Bronchial epithelial cell (primary cell): ENCODE results near the gene DCXR. TPM values are rescaled to one million over a fixed set of nuclear protein-coding genes. Genes with fewer than 3 reads are reported as not detected.

Experiments used
- DNase-seq: peaks from one replicate; pipeline ENCODE4 v3.0.0-alpha.2; 2010; ENCODE audit warnings: low read depth
- FAIRE-seq: peaks from 2 replicates; lab custom pipeline; 2011; peaks lifted over from hg19 to GRCh38; lab: Jason Lieb, UNC
- H3K27me3 ChIP-seq: 2 replicates; pipeline ENCODE4 v1.5.1; 2011; ENCODE audit warnings: low read length; ENCODE audit not compliant: control insufficient read depth, insufficient read depth
- H3K36me3 ChIP-seq: 2 replicates; pipeline ENCODE4 v1.5.1; 2011; ENCODE audit warnings: low read length; ENCODE audit not compliant: control insufficient read depth, insufficient read depth
- H3K4me3 ChIP-seq: 2 replicates; pipeline ENCODE4 v1.5.1; 2011; ENCODE audit warnings: mild to moderate bottlenecking, low read depth, low read length, control low read depth
- total RNA-seq: library from RNA; depleted of rRNA; stranded (reverse); fragments of >200 nt; gene quantifications from 2 replicates; pipeline ENCODE4 v1.2.1, GENCODE V29; 2014
- TF ChIP-seq, protein P1 (sequence below): IDR thresholded peaks from 2 replicates; pipeline ENCODE4 v1.5.1; 2011; ENCODE audit warnings: mild to moderate bottlenecking, moderate library complexity, low read length, control low read depth, inconsistent platforms; ENCODE audit not compliant: insufficient read depth, severe bottlenecking

The DCXR gene
- total RNA-seq, 1 donor from 2014 or later, result 87.9 TPM

DNA sequence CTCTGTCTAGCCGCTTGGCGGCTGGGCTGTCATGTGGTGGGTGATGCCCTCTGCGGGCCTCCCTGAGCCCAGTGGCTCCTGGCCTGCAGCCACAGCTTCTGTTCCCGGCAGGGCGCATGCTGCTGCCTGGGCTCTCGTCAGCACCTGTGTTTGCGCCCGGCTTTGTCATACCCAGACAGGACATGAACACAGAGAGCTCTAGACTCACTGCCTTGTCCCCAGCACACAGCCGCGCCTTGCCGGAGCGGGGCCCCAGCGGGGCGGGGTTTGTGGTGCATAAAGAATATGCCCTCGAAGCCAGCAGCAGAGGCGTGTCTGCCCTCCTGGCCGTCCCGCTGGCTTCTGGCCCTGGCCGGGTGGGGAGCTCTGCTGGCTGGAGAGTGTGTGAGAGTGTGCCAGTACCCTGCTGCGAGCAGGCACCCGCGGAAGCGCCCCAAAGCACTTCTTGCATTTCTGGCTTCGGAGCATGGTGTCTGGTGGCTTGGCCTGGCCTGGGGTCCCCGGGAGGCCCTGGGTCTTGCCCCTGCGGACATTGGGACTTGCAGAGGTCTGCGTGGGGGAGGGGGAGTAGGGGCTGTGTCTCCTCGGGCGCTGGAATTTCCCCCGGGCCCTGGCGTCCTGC lies 45.7 kb downstream of the DCXR start:
- H3K27me3 ChIP-seq, result no peaks in the 10 kb centered on the region
- H3K4me3 ChIP-seq, result no peak overlapping the region
- FAIRE-seq (peak; percentile 32), DNase-seq (peak; percentile 84)
- TF ChIP-seq, protein P1, sequence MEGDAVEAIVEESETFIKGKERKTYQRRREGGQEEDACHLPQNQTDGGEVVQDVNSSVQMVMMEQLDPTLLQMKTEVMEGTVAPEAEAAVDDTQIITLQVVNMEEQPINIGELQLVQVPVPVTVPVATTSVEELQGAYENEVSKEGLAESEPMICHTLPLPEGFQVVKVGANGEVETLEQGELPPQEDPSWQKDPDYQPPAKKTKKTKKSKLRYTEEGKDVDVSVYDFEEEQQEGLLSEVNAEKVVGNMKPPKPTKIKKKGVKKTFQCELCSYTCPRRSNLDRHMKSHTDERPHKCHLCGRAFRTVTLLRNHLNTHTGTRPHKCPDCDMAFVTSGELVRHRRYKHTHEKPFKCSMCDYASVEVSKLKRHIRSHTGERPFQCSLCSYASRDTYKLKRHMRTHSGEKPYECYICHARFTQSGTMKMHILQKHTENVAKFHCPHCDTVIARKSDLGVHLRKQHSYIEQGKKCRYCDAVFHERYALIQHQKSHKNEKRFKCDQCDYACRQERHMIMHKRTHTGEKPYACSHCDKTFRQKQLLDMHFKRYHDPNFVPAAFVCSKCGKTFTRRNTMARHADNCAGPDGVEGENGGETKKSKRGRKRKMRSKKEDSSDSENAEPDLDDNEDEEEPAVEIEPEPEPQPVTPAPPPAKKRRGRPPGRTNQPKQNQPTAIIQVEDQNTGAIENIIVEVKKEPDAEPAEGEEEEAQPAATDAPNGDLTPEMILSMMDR, result no peak
- peaks cover 7% of the 10 kb centered on the region for H3K36me3 ChIP-seq

DNA sequence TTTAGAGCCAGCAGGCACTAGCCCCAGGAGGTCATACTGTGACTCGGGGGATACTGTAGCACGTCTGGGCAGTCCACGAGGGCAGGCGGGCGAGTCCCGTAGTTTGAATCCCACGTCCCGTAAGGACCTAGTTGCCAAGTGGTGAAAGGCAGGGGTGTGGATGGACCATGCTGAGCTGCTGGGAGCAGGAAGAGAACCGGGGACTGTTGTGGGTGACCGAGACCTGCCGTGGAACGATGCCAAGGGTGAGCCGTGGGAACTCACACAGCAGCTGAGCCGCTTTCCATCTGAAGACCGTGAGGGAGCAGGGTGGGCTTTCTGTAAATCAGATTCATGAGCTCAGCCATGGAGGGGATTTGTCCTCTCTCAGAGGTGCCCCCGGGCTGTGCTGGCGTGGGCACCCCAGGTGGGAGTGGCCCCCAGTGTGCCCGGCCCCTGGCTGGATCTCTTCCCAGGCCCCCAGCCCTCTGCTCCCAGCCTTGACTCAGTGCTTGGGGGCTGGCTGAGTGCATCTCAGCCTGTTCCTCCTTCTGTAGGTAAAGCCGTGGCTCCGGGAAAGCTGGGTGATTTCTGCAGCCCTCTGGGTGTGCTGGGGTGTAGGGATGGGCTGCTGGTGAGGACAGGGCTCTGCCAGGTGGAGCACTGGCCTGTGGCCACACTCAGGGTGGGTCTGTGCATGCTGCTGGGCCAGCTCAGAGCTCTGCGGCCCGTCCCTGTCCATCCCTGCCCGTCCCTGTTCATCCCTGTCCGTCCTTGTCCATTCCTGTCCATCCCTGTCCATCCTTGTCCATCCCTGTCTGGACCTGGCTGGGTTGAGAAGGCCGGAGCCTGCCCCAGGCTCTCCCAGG lies 46.4 kb downstream of the DCXR start:
- TF ChIP-seq, protein P1, result no peak
- FAIRE-seq (no peak), DNase-seq (no peak)
- H3K36me3 ChIP-seq, result peaks cover 3% of the 10 kb centered on the region
- H3K27me3 ChIP-seq, result no peaks in the 10 kb centered on the region
- no peak overlapping the region for H3K4me3 ChIP-seq

DNA sequence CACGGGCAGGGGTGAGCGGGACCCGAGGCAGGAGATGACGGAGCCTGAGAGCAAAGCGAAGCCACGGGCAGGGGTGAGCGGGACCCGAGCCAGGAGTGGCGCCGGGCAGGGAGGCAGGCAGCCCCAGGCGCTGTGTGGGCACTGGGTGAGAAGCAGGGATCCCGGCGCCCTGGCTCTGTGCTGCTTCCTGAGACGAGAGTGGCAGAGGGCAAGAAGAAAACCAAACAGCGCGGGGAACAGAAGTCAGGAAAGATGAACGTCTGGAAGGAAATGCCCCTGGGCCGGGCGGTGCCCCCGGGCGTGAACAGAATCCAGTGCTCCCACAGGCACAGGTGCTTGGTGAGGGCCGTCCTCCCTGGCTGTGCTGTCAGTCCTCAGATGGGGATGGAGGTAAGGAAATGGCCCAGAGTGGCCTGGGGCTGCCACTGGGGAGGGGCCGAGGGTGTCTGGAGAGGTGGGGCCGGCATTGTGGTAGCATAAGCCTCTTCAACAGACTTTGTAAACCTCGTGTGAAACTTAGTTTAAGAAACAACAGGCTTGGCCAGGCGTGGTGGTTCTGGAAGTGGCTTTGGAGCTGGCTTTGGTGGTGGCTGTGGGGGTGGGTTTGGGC lies 50.2 kb downstream of the DCXR start:
- Histone ChIP-seq H3K36me3 (peaks cover 6% of the 10 kb centered on the region), H3K27me3 (no peaks in the 10 kb centered on the region), H3K4me3 (no peak overlapping the region)
- TF ChIP-seq, protein P1, result no peak
- FAIRE-seq (no peak), DNase-seq (no peak)

DNA sequence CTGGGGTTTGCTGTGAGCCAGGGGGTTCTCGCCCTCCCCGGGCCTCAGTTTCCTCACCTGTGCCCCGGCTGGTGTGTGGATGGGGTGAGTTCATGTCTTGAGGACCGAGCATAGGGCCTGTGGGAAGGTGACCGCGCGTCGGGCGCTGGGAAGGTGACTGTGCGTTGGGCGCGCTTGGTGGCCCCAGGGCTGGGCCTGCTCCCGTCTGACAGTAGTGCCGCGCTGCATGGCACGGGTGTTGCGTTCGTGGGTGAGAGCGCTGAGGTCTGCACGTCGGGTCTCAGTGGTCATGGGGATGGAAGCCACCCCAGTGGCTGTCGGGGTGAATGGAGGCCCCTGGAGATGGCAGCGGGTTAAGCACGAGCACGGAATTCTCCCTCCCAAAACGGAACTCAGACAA lies 50.9 kb downstream of the DCXR start:
- DNase-seq (no peak), FAIRE-seq (no peak)
- TF ChIP-seq, protein P1, result no peak
- H3K4me3 ChIP-seq, result no peak overlapping the region
- peaks cover 6% of the 10 kb centered on the region for H3K36me3 ChIP-seq
- no peaks in the 10 kb centered on the region for H3K27me3 ChIP-seq

Other genes with a start within 250 kb of the DCXR start
- gene GCGR, start 233.5 kb downstream of the DCXR start, total RNA-seq, result not detected in 2 replicates
- gene MCRIP1, start 204.4 kb downstream of the DCXR start, total RNA-seq, result 25.8 and 32.6 TPM in 2 replicates
- 0.13 TPM in 1 of 2 replicates, not detected in the other for gene PPP1R27, start 202.6 kb downstream of the DCXR start, total RNA-seq
- gene P4HB, start 177.2 kb downstream of the DCXR start, total RNA-seq, result 673 and 821 TPM in 2 replicates
- 57.4 and 67.0 TPM in 2 replicates for gene ARHGDIA, start 166.4 kb downstream of the DCXR start, total RNA-seq
- 105 and 145 TPM in 2 replicates for gene ALYREF, start 146.1 kb downstream of the DCXR start, total RNA-seq
- gene ANAPC11, start 146.0 kb downstream of the DCXR start, total RNA-seq, result 237 and 251 TPM in 2 replicates
- gene NPB, start 135.5 kb downstream of the DCXR start, total RNA-seq, result 0.26 and 0.51 TPM in 2 replicates
- 16.5 and 29.5 TPM in 2 replicates for gene PCYT2, start 126.3 kb downstream of the DCXR start, total RNA-seq
- gene SIRT7, start 119.5 kb downstream of the DCXR start, total RNA-seq, result 48.4 and 62.2 TPM in 2 replicates
- 16.8 and 19.6 TPM in 2 replicates for gene MAFG, start 110.0 kb downstream of the DCXR start, total RNA-seq
- 152 and 178 TPM in 2 replicates for gene PYCR1, start 100.4 kb downstream of the DCXR start, total RNA-seq
- gene MYADML2, start 90.5 kb downstream of the DCXR start, total RNA-seq, result not detected in 2 replicates
- 0.13 TPM in 1 of 2 replicates, not detected in the other for gene NOTUM, start 76.5 kb downstream of the DCXR start, total RNA-seq
- gene ASPSCR1, start 60.1 kb downstream of the DCXR start, total RNA-seq, result 22.6 and 32.1 TPM in 2 replicates
- 33.8 and 38.7 TPM in 2 replicates for gene CENPX, start 14.8 kb downstream of the DCXR start, total RNA-seq
- 6.1 and 8.4 TPM in 2 replicates for gene LRRC45, start 14.4 kb downstream of the DCXR start, total RNA-seq
- 18.7 and 25.2 TPM in 2 replicates for gene RAC3, start 6.0 kb downstream of the DCXR start, total RNA-seq
- gene RFNG, start 14.1 kb upstream of the DCXR start, total RNA-seq, result 26.3 and 38.7 TPM in 2 replicates
- 83.7 and 117 TPM in 2 replicates for gene GPS1, start 14.2 kb upstream of the DCXR start, total RNA-seq
- gene DUS1L, start 28.1 kb upstream of the DCXR start, total RNA-seq, result 122 and 125 TPM in 2 replicates
- 37.1 and 38.5 TPM in 2 replicates for gene FASN, start 60.5 kb upstream of the DCXR start, total RNA-seq
- 8.1 and 10.8 TPM in 2 replicates for gene CCDC57, start 175.1 kb upstream of the DCXR start, total RNA-seq
- gene SLC16A3, start 191.3 kb upstream of the DCXR start, total RNA-seq, result 162 and 205 TPM in 2 replicates
- gene CSNK1D, start 236.0 kb upstream of the DCXR start, total RNA-seq, result 64.9 and 72.4 TPM in 2 replicates